GM10248 (cell line): ENCODE measurements around the gene ST3GAL4.

Experiments
- CTCF ChIA-PET: fragments of 300-600 bp; sonication (Branson Sonifier 250); formaldehyde crosslinking; extraction: SDS; loops from one replicate; lab custom pipeline; 2021; ENCODE audit warnings: antibody characterized with exemption; lab: Yijun Ruan, JAX
- POLR2A ChIA-PET: fragments of 350-650 bp; sonication (Branson Sonifier 250); formaldehyde crosslinking; extraction: SDS; loops from one replicate; lab custom pipeline; 2020; ENCODE audit warnings: antibody characterized with exemption; lab: Yijun Ruan, JAX
- DNase-seq: peaks from one replicate; pipeline ENCODE4 v3.0.0; 2012; ENCODE audit errors: extremely low spot score
- TF ChIP-seq, protein P1 (sequence below): IDR thresholded peaks from 2 replicates; pipeline ENCODE4 v1.5.1; 2012; ENCODE audit warnings: mild to moderate bottlenecking, low read depth; ENCODE audit errors: extremely low read depth, missing control alignments, control extremely low read depth

The ST3GAL4 gene

DNA sequence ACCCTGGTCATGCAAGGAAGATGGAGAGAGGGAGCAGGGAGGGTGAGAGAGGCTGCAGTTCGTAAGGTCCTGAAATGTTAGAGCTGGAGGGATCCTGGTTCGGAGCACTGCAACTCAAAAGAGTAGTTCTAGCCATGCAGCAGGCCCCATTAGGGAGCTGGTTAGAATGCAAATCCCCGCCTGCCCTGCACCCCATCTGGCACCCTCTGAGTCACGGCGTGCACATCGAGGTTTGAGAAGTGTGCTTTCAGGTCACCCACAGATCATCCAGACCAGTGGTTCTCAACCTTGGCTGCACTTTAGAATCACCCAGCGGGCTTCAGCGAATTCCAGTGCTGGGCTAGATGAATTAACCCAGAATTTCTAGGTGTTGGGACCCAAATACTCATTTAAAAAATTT lies 48.2 kb downstream of the ST3GAL4 start:
- no peak for DNase-seq
- TF ChIP-seq, protein P1, sequence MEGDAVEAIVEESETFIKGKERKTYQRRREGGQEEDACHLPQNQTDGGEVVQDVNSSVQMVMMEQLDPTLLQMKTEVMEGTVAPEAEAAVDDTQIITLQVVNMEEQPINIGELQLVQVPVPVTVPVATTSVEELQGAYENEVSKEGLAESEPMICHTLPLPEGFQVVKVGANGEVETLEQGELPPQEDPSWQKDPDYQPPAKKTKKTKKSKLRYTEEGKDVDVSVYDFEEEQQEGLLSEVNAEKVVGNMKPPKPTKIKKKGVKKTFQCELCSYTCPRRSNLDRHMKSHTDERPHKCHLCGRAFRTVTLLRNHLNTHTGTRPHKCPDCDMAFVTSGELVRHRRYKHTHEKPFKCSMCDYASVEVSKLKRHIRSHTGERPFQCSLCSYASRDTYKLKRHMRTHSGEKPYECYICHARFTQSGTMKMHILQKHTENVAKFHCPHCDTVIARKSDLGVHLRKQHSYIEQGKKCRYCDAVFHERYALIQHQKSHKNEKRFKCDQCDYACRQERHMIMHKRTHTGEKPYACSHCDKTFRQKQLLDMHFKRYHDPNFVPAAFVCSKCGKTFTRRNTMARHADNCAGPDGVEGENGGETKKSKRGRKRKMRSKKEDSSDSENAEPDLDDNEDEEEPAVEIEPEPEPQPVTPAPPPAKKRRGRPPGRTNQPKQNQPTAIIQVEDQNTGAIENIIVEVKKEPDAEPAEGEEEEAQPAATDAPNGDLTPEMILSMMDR, result no peak
- POLR2A ChIA-PET, result interaction anchor here (0.5 kb wide), 1 partner anchor 402 kb away, joined by 3 read pairs; no protein-coding TSS in a partner anchor
- CTCF ChIA-PET, result no interaction called here

DNA sequence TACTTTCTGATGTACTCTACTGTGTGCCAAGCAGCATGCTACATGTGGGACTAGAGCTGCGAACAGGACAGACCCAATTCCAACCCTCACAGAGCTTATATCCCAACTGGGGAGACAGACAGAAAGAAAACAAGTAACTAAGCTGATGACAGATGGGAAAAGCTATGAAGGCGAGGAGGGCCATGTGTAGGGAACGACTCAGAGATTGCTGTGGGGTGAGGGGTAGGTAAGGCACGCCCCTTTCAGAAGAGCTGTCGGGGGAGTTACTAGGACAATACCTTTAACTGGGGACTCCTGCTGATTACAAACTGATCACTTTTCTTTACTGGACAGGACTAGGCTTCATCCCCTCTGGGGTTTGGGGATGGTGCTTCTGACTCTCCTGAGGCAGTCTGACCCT lies 48.9 kb downstream of the ST3GAL4 start:
- no peak for DNase-seq
- ChIA-PET CTCF (interaction anchor here (1.2 kb wide), 1 partner anchor 12 kb away, joined by 4 read pairs; no protein-coding TSS in a partner anchor), POLR2A (no interaction called here)
- TF ChIP-seq, protein P1, result no peak

DNA sequence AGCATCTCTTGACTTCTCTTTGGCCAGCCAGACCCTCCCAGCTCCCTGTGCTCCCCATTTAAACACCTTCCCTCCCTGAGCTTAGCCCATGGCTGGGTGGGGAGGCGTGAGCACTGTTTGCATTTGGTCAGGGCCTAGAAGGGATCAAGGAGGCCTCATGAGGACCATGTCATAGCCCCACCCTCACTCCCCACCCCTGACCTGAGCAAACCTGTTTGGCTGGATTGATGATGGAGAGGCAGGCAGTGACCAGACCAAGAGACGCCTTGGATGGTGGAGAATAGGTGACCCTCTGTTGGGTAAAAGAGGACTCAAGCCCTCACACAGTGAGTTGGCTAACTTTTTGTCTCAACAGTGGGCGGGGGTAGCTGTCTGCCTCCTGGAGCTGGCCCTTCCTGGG lies 49.9 kb downstream of the ST3GAL4 start:
- CTCF ChIA-PET, result interaction anchor here (1.5 kb wide), 1 partner anchor 24 kb away, joined by 3 read pairs; no protein-coding TSS in a partner anchor
- POLR2A ChIA-PET, result no interaction called here
- TF ChIP-seq, protein P1, result no peak
- DNase-seq, result no peak

DNA sequence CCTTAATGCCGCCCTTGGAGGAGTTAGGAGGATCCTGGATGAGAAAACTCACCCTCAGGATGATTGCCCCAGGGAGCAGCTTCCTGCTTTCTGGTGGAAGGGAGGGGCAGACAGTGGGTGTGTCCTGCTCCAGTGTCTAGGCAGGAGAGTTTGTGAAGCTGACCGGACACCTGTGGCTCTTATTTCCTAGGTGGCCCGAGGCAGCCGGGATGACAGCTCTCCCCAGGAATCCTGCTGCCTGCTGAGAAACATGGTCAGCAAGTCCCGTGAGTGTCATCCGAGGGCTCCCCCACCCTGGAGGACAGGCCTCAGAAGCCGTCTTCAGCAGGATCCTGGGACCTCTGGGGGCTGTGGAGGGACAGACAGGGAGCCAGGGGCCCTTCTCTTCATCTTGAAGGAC lies 50.4 kb downstream of the ST3GAL4 start:
- TF ChIP-seq, protein P1, result no peak
- no peak for DNase-seq
- CTCF ChIA-PET, result interaction anchor here (1.5 kb wide), 1 partner anchor 25 kb away, joined by 3 read pairs; no protein-coding TSS in a partner anchor
- POLR2A ChIA-PET, result no interaction called here

DNA sequence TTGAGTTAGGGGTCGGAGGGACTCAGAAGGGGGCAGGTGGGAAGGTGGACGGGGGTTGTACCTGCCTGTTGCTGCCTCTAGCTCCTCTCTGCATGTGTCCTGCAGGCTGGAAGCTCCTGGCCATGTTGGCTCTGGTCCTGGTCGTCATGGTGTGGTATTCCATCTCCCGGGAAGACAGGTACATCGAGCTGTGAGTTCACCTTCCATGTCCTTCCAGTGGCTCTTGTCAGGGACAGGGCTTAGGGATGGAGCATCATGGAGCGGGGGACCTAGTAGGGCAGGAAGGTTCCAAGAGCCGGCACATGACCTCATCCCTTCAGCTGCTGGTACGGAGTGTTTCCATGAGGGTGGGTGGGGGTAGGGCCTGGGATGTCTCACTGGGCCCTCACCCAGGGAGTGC lies 50.9 kb downstream of the ST3GAL4 start:
- CTCF ChIA-PET, result no interaction called here
- TF ChIP-seq, protein P1, result no peak
- DNase-seq, result no peak
- POLR2A ChIA-PET, result no interaction called here

DNA sequence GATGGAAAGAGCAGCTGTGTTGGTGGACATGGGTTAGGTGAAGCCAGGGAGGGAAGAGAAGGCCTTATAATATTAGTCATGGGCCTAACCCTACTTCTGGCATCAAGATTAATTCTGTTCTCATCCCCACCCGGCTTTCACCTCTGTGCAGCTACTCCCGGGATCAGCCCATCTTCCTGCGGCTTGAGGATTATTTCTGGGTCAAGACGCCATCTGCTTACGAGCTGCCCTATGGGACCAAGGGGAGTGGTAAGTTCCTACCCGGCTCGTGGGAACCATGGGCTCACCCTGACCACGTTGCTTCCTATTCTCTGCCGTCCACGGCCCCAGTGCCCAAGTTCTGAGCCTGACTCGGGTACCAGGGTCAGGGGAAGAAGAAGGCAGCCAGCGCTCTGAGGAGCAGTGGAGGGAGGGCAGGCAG lies 51.6 kb downstream of the ST3GAL4 start:
- CTCF ChIA-PET, result no interaction called here
- TF ChIP-seq, protein P1, result no peak
- DNase-seq, result no peak
- POLR2A ChIA-PET, result no interaction called here
